IMR-90 (cell line): Measurements from ENCODE around the gene CD300H. TPM values are rescaled to one million over a fixed set of nuclear protein-coding genes. Genes with fewer than 3 reads are reported as not detected.

ENCODE experiments used
- ATAC-seq: fragments of 200-7000 bp; cut with Tn5 transposase; 2 replicates; pipeline ENCODE4 v1.9.1; 2020; ENCODE audit warnings: low read depth, mild to moderate bottlenecking, moderate library complexity
- BruUV-seq: library from RNA; stranded (reverse); fragments of 400-500 nt; replicated peaks from 2 replicates; lab custom pipeline; 2021; lab: Mats Ljungman, UMichigan
- CTCF ChIA-PET: fragments of 300-600 bp; formaldehyde crosslinking; extraction: SDS; loops from one replicate; lab custom pipeline; 2021; ENCODE audit warnings: antibody characterized with exemption; lab: Yijun Ruan, JAX
- POLR2A ChIA-PET: fragments of 300-600 bp; sonication (Branson Sonifier 250); formaldehyde crosslinking; loops from one replicate; lab custom pipeline; 2022; ENCODE audit warnings: antibody characterized with exemption; ENCODE audit not compliant: unreplicated experiment; lab: Charles Lee
- DNase-seq: peaks from one replicate; pipeline ENCODE4 v3.0.0; 2013
- H2AFZ ChIP-seq: replicated peaks from 2 replicates; pipeline ENCODE3; 2013; ENCODE audit warnings: low read length, mild to moderate bottlenecking; ENCODE audit not compliant: poor library complexity
- H2AK5ac ChIP-seq: 2 replicates; pipeline ENCODE4 v1.6.1; 2013; ENCODE audit warnings: low read depth, low read length, inconsistent platforms
- H2AK9ac ChIP-seq: replicated peaks from 2 replicates; pipeline ENCODE3; 2013; ENCODE audit warnings: mild to moderate bottlenecking, low read depth, low read length, moderate library complexity; ENCODE audit not compliant: poor library complexity
- H2BK120ac ChIP-seq: 2 replicates; pipeline ENCODE4 v1.6.1; 2013; ENCODE audit warnings: low read depth, low read length, inconsistent platforms
- H2BK15ac ChIP-seq: 3 replicates; pipeline ENCODE4 v1.6.1; 2013; ENCODE audit warnings: low read depth, low read length, inconsistent platforms
- H2BK20ac ChIP-seq: 2 replicates; pipeline ENCODE4 v1.6.1; 2013; ENCODE audit warnings: low read depth, mild to moderate bottlenecking, inconsistent platforms, low read length, moderate library complexity
- H2BK5ac ChIP-seq: 2 replicates; pipeline ENCODE4 v1.6.1; 2013; ENCODE audit warnings: mild to moderate bottlenecking, low read depth, low read length, inconsistent platforms; ENCODE audit not compliant: poor library complexity, severe bottlenecking
- H3K14ac ChIP-seq: replicated peaks from 2 replicates; pipeline ENCODE4 v1.6.1; 2013; ENCODE audit warnings: low read depth, low read length, inconsistent platforms
- H3K18ac ChIP-seq: 2 replicates; pipeline ENCODE4 v1.6.1; 2013; ENCODE audit warnings: low read depth, low read length, control low read depth
- H3K23ac ChIP-seq: 2 replicates; pipeline ENCODE4 v1.6.1; 2013; ENCODE audit warnings: low read depth, low read length, inconsistent platforms
- H3K27ac ChIP-seq: 2 replicates; pipeline ENCODE4 v1.5.1; 2013; ENCODE audit warnings: mild to moderate bottlenecking, control low read depth, low read length; ENCODE audit not compliant: insufficient read depth
- H3K27me3 ChIP-seq: 2 replicates; pipeline ENCODE4 v1.6.1; 2013; ENCODE audit warnings: low read length; ENCODE audit not compliant: control insufficient read depth, insufficient read depth
- H3K36me3 ChIP-seq: 2 replicates; pipeline ENCODE4 v1.6.1; 2013; ENCODE audit warnings: low read length, mixed read lengths; ENCODE audit not compliant: control insufficient read depth, insufficient read depth
- H3K4ac ChIP-seq: 2 replicates; pipeline ENCODE4 v1.6.1; 2013; ENCODE audit warnings: low read depth, low read length, inconsistent platforms
- H3K4me1 ChIP-seq: 2 replicates; pipeline ENCODE4 v1.6.1; 2013; ENCODE audit warnings: low read length, mixed read lengths; ENCODE audit not compliant: control insufficient read depth, insufficient read depth
- H3K4me2 ChIP-seq: 2 replicates; pipeline ENCODE4 v1.6.1; 2013; ENCODE audit warnings: low read depth, mild to moderate bottlenecking, control low read depth, low read length, moderate library complexity
- H3K4me3 ChIP-seq: 2 replicates; pipeline ENCODE4 v1.5.1; 2013; ENCODE audit warnings: low read depth, mild to moderate bottlenecking, control low read depth, low read length, moderate library complexity; ENCODE audit not compliant: insufficient read depth
- H3K56ac ChIP-seq: 2 replicates; pipeline ENCODE4 v1.6.1; 2013; ENCODE audit warnings: low read length, inconsistent platforms; ENCODE audit not compliant: insufficient read depth; ENCODE audit errors: extremely low read depth
- H3K79me1 ChIP-seq, 2 experiments: 2 replicates each; pipeline ENCODE4 v1.6.1; 2013; ENCODE audit warnings: low read length in 2 of 2, inconsistent platforms in 1 of 2, low read depth in 1 of 2
- H3K9ac ChIP-seq: 2 replicates; pipeline ENCODE4 v1.6.1; 2013; ENCODE audit warnings: low read depth, low read length, control low read depth
- H3K9me1 ChIP-seq: 2 replicates; pipeline ENCODE4 v1.6.1; 2013; ENCODE audit warnings: low read length, inconsistent platforms; ENCODE audit not compliant: insufficient read depth
- H3K9me3 ChIP-seq: 2 replicates; pipeline ENCODE4 v1.6.1; 2013; ENCODE audit warnings: low read length; ENCODE audit not compliant: control insufficient read depth, insufficient read depth
- H4K20me1 ChIP-seq: 2 replicates; pipeline ENCODE4 v1.6.1; 2013; ENCODE audit warnings: low read length, inconsistent platforms; ENCODE audit not compliant: insufficient read depth
- H4K5ac ChIP-seq: 2 replicates; pipeline ENCODE4 v1.6.1; 2013; ENCODE audit warnings: mild to moderate bottlenecking, low read depth, low read length, control low read depth
- H4K8ac ChIP-seq, 2 experiments: 2 replicates each; pipeline ENCODE4 v1.6.1; 2013; ENCODE audit warnings: low read depth in 2 of 2, low read length in 2 of 2, control low read depth in 1 of 2, inconsistent platforms in 1 of 2
- H4K91ac ChIP-seq: 2 replicates; pipeline ENCODE4 v1.6.1; 2013; ENCODE audit warnings: low read depth, low read length, inconsistent platforms; ENCODE audit not compliant: insufficient read depth
- BHLHE40 ChIP-seq: fragments of 150-350 bp; IDR thresholded peaks from 2 replicates; pipeline ENCODE4 v1.6.1; 2016; ENCODE audit warnings: mild to moderate bottlenecking, low read depth, low read length
- CEBPB ChIP-seq: IDR thresholded peaks from 2 replicates; pipeline ENCODE4 v1.6.1; 2012; ENCODE audit warnings: low read depth, low read length, improper control_type of control experiment
- CHD1 ChIP-seq: IDR thresholded peaks from 2 replicates; pipeline ENCODE4 v1.6.1; 2012; ENCODE audit warnings: low read depth, low read length, improper control_type of control experiment
- FOS ChIP-seq: fragments of 150-350 bp; IDR thresholded peaks from 2 replicates; pipeline ENCODE4 v1.6.1; 2016; ENCODE audit warnings: low read depth, low read length
- MAFK ChIP-seq: IDR thresholded peaks from 2 replicates; pipeline ENCODE4 v1.6.1; 2012; ENCODE audit warnings: low read depth, low read length, improper control_type of control experiment
- MAZ ChIP-seq: IDR thresholded peaks from 2 replicates; pipeline ENCODE4 v1.6.1; 2012; ENCODE audit warnings: low read depth, mild to moderate bottlenecking, low read length, improper control_type of control experiment, moderate library complexity, borderline replicate concordance
- MXI1 ChIP-seq: IDR thresholded peaks from 2 replicates; pipeline ENCODE4 v1.6.1; 2012; ENCODE audit warnings: low read depth, mild to moderate bottlenecking, low read length, moderate library complexity, borderline replicate concordance
- NFE2L2 ChIP-seq: fragments of 150-350 bp; IDR thresholded peaks from 2 replicates; pipeline ENCODE4 v1.6.1; 2016; ENCODE audit warnings: low read depth, mild to moderate bottlenecking, low read length
- POLR2A ChIP-seq: IDR thresholded peaks from 2 replicates; pipeline ENCODE4 v1.6.1; 2012; ENCODE audit warnings: mild to moderate bottlenecking, low read depth, low read length
- RAD21 ChIP-seq: IDR thresholded peaks from 2 replicates; pipeline ENCODE4 v1.6.1; 2012; ENCODE audit warnings: low read length, improper control_type of control experiment
- RCOR1 ChIP-seq: IDR thresholded peaks from 2 replicates; pipeline ENCODE4 v1.6.1; 2012; ENCODE audit warnings: mild to moderate bottlenecking, low read length, improper control_type of control experiment; ENCODE audit not compliant: insufficient replicate concordance
- RFX5 ChIP-seq: IDR thresholded peaks from 2 replicates; pipeline ENCODE4 v1.8.0; 2012; ENCODE audit warnings: low read depth, mild to moderate bottlenecking, low read length, moderate library complexity
- SMC3 ChIP-seq: fragments of 150-350 bp; IDR thresholded peaks from 2 replicates; pipeline ENCODE4 v1.6.1; 2016; ENCODE audit warnings: low read depth, mild to moderate bottlenecking, antibody characterized with exemption, low read length, moderate library complexity
- WGBS, 2 experiments: methylation state at CpG; one replicate each; pipeline versions ENCODE4 v1.1.5 to v1.1.7; 2013; ENCODE audit warnings: missing lambda C conversion rate in 2 of 2; ENCODE audit not compliant: insufficient read length in 1 of 2; ENCODE audit errors: extremely low coverage in 2 of 2; 5-methylcytosine and 5-hydroxymethylcytosine counted together
- dilution Hi-C: fragments of 300-500 bp; cut with HindIII; formaldehyde crosslinking; loops from one replicate; pipeline ENCODE4 v1.14.3; 2018; ENCODE audit warnings: low sequenced_read_pairs; ENCODE audit not compliant: unreplicated experiment
- in situ Hi-C: fragments of 300-500 bp; cut with MboI; formaldehyde crosslinking; loops from 3 replicates; pipeline ENCODE4 v1.14.3; 2019; ENCODE audit warnings: low sequenced_read_pairs, inconsistent platforms, mixed read lengths
- intact Hi-C: fragments of 100-400 bp; cut with micrococcal nuclease; formaldehyde crosslinking; loops from 2 replicates; pipeline ENCODE4 v1.10.0; 2022
- polyA plus RNA-seq, 3 experiments: library from polyadenylated mRNA; depleted of rRNA; stranded (reverse); fragments of >200 nt; gene quantifications; 2 replicates each; pipeline ENCODE4 v1.2.3, GENCODE V29; 2012; ENCODE audit warnings: low replicate concordance in 1 of 3
- total RNA-seq: library from RNA; depleted of rRNA; stranded (reverse); fragments of >200 nt; gene quantifications from 2 replicates; pipeline ENCODE4 v1.2.3, GENCODE V29; 2012
- TF ChIP-seq, protein P1 (sequence below): conservative IDR thresholded peaks from 2 replicates; pipeline ENCODE4 v1.5.1; 2012; ENCODE audit warnings: mild to moderate bottlenecking, low read depth, low read length, improper control_type of control experiment
- TF ChIP-seq, protein P2 (sequence below): fragments of 150-350 bp; IDR thresholded peaks from 2 replicates; pipeline ENCODE4 v1.6.1; 2017; ENCODE audit warnings: mild to moderate bottlenecking, antibody characterized with exemption, low read length, low read depth
- TF ChIP-seq, protein P3 (sequence below): fragments of 150-350 bp; IDR thresholded peaks from 2 replicates; pipeline ENCODE4 v1.6.1; 2016; ENCODE audit warnings: low read depth, mild to moderate bottlenecking, low read length, moderate library complexity, borderline replicate concordance

Gene CD300H
- total and polyA plus RNA-seq, 2 of the 4 experiments (the other 2 are of a cell fraction): not detected

DNA sequence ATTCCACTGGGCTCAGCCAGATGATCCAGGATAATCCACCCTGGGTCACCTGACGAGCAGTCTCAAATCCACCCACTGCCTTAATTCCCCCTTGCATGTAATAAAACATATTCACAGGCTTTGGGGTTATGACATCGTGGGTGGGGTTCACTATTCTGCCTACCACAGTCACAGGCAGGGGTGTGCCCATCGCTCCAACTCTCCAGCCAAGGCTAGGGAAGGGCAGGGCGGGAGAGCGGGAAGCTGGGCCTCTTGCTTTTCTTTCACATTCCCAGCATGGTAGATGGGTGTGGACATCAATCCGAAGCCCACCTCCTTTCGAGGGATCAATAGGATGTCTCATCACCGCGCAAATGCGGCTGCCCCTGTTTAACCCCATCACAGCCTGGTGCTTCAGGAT, 37.5 kb upstream of the CD300H start:
- DNase-seq (no peak), ATAC-seq (no peak)
- Histone ChIP-seq H2BK120ac (no peak overlapping the region), H2BK20ac (no peak overlapping the region), H3K18ac (no peak overlapping the region), H3K14ac (no peak overlapping the region), H3K4me2 (no peak overlapping the region), H2BK5ac (no peak overlapping the region), H3K56ac (no peak overlapping the region; the same call in 1 of the 2 replicates), H3K23ac (no peak overlapping the region), H2AFZ (no peak overlapping the region), H4K20me1 (no peaks in the 10 kb centered on the region), H3K9me3 (peaks cover 2% of the 10 kb centered on the region; the same call in 1 of the 2 replicates), H2AK9ac (no peak overlapping the region), H4K8ac (no peak overlapping the region), H3K79me1 (no peaks in the 10 kb centered on the region), H3K4me1 (no peaks in the 10 kb centered on the region), H3K9ac (no peak overlapping the region), H3K27me3 (no peaks in the 10 kb centered on the region), H3K36me3 (no peaks in the 10 kb centered on the region), H3K9me1 (no peaks in the 10 kb centered on the region), H4K5ac (no peak overlapping the region), H2BK15ac (no peak overlapping the region), H3K4ac (no peak overlapping the region), H3K4me3 (no peak overlapping the region), H3K27ac (no peak overlapping the region), H2AK5ac (no peak overlapping the region), H4K91ac (no peak overlapping the region)
- no peak for TF ChIP-seq CHD1
- TF ChIP-seq MXI1: no peak
- TF ChIP-seq MAZ: no peak
- no peak for TF ChIP-seq POLR2A
- TF ChIP-seq RFX5: no peak
- no peak for TF ChIP-seq BHLHE40
- TF ChIP-seq SMC3: no peak
- no peak for TF ChIP-seq FOS
- TF ChIP-seq RAD21: no peak
- TF ChIP-seq, protein P1, sequence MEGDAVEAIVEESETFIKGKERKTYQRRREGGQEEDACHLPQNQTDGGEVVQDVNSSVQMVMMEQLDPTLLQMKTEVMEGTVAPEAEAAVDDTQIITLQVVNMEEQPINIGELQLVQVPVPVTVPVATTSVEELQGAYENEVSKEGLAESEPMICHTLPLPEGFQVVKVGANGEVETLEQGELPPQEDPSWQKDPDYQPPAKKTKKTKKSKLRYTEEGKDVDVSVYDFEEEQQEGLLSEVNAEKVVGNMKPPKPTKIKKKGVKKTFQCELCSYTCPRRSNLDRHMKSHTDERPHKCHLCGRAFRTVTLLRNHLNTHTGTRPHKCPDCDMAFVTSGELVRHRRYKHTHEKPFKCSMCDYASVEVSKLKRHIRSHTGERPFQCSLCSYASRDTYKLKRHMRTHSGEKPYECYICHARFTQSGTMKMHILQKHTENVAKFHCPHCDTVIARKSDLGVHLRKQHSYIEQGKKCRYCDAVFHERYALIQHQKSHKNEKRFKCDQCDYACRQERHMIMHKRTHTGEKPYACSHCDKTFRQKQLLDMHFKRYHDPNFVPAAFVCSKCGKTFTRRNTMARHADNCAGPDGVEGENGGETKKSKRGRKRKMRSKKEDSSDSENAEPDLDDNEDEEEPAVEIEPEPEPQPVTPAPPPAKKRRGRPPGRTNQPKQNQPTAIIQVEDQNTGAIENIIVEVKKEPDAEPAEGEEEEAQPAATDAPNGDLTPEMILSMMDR: no peak
- no peak for TF ChIP-seq MAFK
- TF ChIP-seq, protein P2, sequence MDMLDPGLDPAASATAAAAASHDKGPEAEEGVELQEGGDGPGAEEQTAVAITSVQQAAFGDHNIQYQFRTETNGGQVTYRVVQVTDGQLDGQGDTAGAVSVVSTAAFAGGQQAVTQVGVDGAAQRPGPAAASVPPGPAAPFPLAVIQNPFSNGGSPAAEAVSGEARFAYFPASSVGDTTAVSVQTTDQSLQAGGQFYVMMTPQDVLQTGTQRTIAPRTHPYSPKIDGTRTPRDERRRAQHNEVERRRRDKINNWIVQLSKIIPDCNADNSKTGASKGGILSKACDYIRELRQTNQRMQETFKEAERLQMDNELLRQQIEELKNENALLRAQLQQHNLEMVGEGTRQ: no peak
- no peak for TF ChIP-seq NFE2L2
- TF ChIP-seq, protein P3, sequence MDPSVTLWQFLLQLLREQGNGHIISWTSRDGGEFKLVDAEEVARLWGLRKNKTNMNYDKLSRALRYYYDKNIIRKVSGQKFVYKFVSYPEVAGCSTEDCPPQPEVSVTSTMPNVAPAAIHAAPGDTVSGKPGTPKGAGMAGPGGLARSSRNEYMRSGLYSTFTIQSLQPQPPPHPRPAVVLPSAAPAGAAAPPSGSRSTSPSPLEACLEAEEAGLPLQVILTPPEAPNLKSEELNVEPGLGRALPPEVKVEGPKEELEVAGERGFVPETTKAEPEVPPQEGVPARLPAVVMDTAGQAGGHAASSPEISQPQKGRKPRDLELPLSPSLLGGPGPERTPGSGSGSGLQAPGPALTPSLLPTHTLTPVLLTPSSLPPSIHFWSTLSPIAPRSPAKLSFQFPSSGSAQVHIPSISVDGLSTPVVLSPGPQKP: no peak
- TF ChIP-seq CEBPB: no peak
- TF ChIP-seq RCOR1: no peak
- CTCF ChIA-PET: no interaction called here
- 54% methylated on average over 3 of the region's 10 CpGs; no CpG with 5 or more reads in 1 of the 2 experiments for WGBS, 2 experiments
- dilution Hi-C loops: no loop called here
- intact Hi-C loops: no loop called here
- no TSS peak for BruUV-seq
- in situ Hi-C loops: no loop called here
- POLR2A ChIA-PET: no interaction called here
